ENCODE data around the gene PSMD9. TPM values are rescaled to one million over a fixed set of nuclear protein-coding genes. Genes with fewer than 3 reads are reported as not detected.

PSMD9 gene
- 66.0 and 68.3 TPM in 2 replicates for total RNA-seq (2022)
- Bru-seq, nascent RNA: percentile 80 among the genes with signal in this experiment
- BruChase-seq, experiment 1, labeled RNA remaining after a 6-hour chase: percentile 93 among the genes with signal in this experiment
- percentile 90 among the genes with signal in this experiment for BruChase-seq, experiment 2, labeled RNA remaining after a 2-hour chase
- long read RNA-seq, transcript PSMD9-207 (6 exons, 2,784 nt): major isoform, 134 of 161 reads
- long read RNA-seq, transcript PSMD9-201 (6 exons, 2,307 nt): minor isoform, 14 of 161 reads
- long read RNA-seq, partial matches to known transcripts: 1 of 161 reads
- long read RNA-seq, other reads (novel, unspliced or antisense): 7 of 161 reads

- Mint-ChIP-seq H3K27ac (ENCODE audit: unreplicated experiment) (peak within 1 kb of the TSS; percentile 88), H3K4me1 (ENCODE audit: low read depth, unreplicated experiment) (peaks cover 14% of the 10 kb centered on the region), H3K36me3 (ENCODE audit: insufficient read depth, unreplicated experiment) (peaks cover 33% of the 10 kb centered on the region), H3K4me3 (ENCODE audit: low read depth, unreplicated experiment) (peak within 1 kb of the TSS; percentile 95), H3K9me3 (ENCODE audit: low read depth, unreplicated experiment) (no peaks in the 10 kb centered on the region), H3K27me3 (ENCODE audit: unreplicated experiment) (no peaks in the 10 kb centered on the region)
- BruUV-seq (replicated peaks): TSS peak; percentile 74
- CTCF ChIA-PET: interaction anchor here (0.6 to 2.3 kb wide), 5 partner anchors 49 to 192 kb away, joined by 3 to 32 read pairs (median 4); partner anchors contain the start of gene RHOF
- intact Hi-C loops (cut with micrococcal nuclease; ENCODE audit: unreplicated experiment): loop anchor here (1.0 kb wide), 1 partner anchor 91 kb away; no protein-coding TSS in a partner anchor
- TF ChIP-seq CTCF (IDR thresholded peaks at IDR 0.05; ENCODE audit: unreplicated experiment): peak; percentile 45
- DNase-seq: peak; percentile 99
These were observed at the start of gene PSMD9 for GRCh38 chr12:121888478-121889273. PSMD9 (plus strand) TSS chr12:121888790; CDS start chr12:121888857, 67 bp downstream.

GRCh38 chr12:121839106-121839992, 49.2 kb upstream of the PSMD9 start:
- CTCF ChIA-PET: interaction anchor here (0.8 to 1.3 kb wide), 3 partner anchors 41 to 49 kb away, joined by 4 read pairs; partner anchors contain the start of gene PSMD9
- no peaks in the 10 kb centered on the region for H3K9me3 Mint-ChIP-seq (ENCODE audit: low read depth, unreplicated experiment)
- H3K36me3 Mint-ChIP-seq (ENCODE audit: insufficient read depth, unreplicated experiment): peaks cover 17% of the 10 kb centered on the region
- H3K4me3 Mint-ChIP-seq (ENCODE audit: low read depth, unreplicated experiment): peak overlapping the region; percentile 85
- no peak for TF ChIP-seq CTCF (IDR thresholded peaks at IDR 0.05; ENCODE audit: unreplicated experiment)
- intact Hi-C loops (cut with micrococcal nuclease; ENCODE audit: unreplicated experiment): no loop called here
- BruUV-seq (replicated peaks): no TSS peak
- peak overlapping the region; percentile 29 for H3K27ac Mint-ChIP-seq (ENCODE audit: unreplicated experiment)
- peaks cover 9% of the 10 kb centered on the region for H3K4me1 Mint-ChIP-seq (ENCODE audit: low read depth, unreplicated experiment)
- H3K27me3 Mint-ChIP-seq (ENCODE audit: unreplicated experiment): no peaks in the 10 kb centered on the region
- peak; percentile 100 for DNase-seq

- DNase-seq: peak; percentile 20
- intact Hi-C loops (cut with micrococcal nuclease; ENCODE audit: unreplicated experiment): no loop called here
- TSS peak; percentile 67 for BruUV-seq (replicated peaks)
- peaks cover 9% of the 10 kb centered on the region for H3K4me1 Mint-ChIP-seq (ENCODE audit: low read depth, unreplicated experiment)
- H3K36me3 Mint-ChIP-seq (ENCODE audit: insufficient read depth, unreplicated experiment): peaks cover 17% of the 10 kb centered on the region
- no peak for TF ChIP-seq CTCF (IDR thresholded peaks at IDR 0.05; ENCODE audit: unreplicated experiment)
- CTCF ChIA-PET: interaction anchor here (0.7 to 1.3 kb wide), 2 partner anchors 32 to 46 kb away, joined by 3 to 4 read pairs; no protein-coding TSS in a partner anchor
- H3K27ac Mint-ChIP-seq (ENCODE audit: unreplicated experiment): peak overlapping the region; percentile 29
- H3K9me3 Mint-ChIP-seq (ENCODE audit: low read depth, unreplicated experiment): no peaks in the 10 kb centered on the region
- no peaks in the 10 kb centered on the region for H3K27me3 Mint-ChIP-seq (ENCODE audit: unreplicated experiment)
- peak overlapping the region; percentile 85 for H3K4me3 Mint-ChIP-seq (ENCODE audit: low read depth, unreplicated experiment)
These were observed 48.4 kb upstream of the PSMD9 start for GRCh38 chr12:121839993-121840761.
